WTC11 (cell line): ENCODE results near the gene HHAT. TPM values are rescaled to one million over a fixed set of nuclear protein-coding genes. Genes with fewer than 3 reads are reported as not detected.
"Not testable (repeated sequence)": the region's sequence is repeated elsewhere in the genome, so short reads cannot be mapped to it uniquely, and the experiment has no call there.

Experiments
- ATAC-seq: fragments of 200-7000 bp; cut with Tn5 transposase; 2 replicates; pipeline ENCODE4 v1.10.0; 2021; ENCODE audit warnings: mild to moderate bottlenecking, moderate library complexity
- CTCF ChIA-PET: fragments of 300-600 bp; sonication (Branson Sonifier 250); formaldehyde crosslinking; loops from one replicate; lab custom pipeline; 2021; ENCODE audit warnings: antibody characterized with exemption; lab: Charles Lee
- POLR2A ChIA-PET: fragments of 350-600 bp; sonication (Branson Sonifier 250); formaldehyde crosslinking; loops from one replicate; lab custom pipeline; 2021; ENCODE audit warnings: antibody characterized with exemption; lab: Charles Lee
- DNase-seq: peaks from one replicate; pipeline ENCODE4 v3.0.0; 2021; ENCODE audit warnings: low spot score
- H3K27ac Mint-ChIP-seq: 2 replicates; pipeline ENCODE4 v1.8.0; 2021; ENCODE audit warnings: mixed read lengths
- H3K27me3 Mint-ChIP-seq: 2 replicates; pipeline ENCODE4 v1.8.0; 2021; ENCODE audit warnings: low read depth, mild to moderate bottlenecking, moderate library complexity, mixed read lengths
- H3K36me3 Mint-ChIP-seq: 2 replicates; pipeline ENCODE4 v1.8.0; 2021; ENCODE audit warnings: mixed read lengths
- H3K4me1 Mint-ChIP-seq: 2 replicates; pipeline ENCODE4 v1.8.0; 2022; ENCODE audit warnings: mixed read lengths
- H3K4me3 Mint-ChIP-seq: 2 replicates; pipeline ENCODE4 v1.8.0; 2021; ENCODE audit warnings: mild to moderate bottlenecking, moderate library complexity, mixed read lengths
- H3K9me3 Mint-ChIP-seq: 2 replicates; pipeline ENCODE4 v1.8.0; 2021; ENCODE audit warnings: mixed read lengths
- CREB1 ChIP-seq: sonication (generic); formaldehyde crosslinking; IDR thresholded peaks from 2 replicates; pipeline ENCODE4 v1.8.0; 2023; ENCODE audit warnings: mild to moderate bottlenecking, missing genetic modification reagents
- GABPB1 ChIP-seq: sonication (generic); formaldehyde crosslinking; IDR thresholded peaks from 2 replicates; pipeline ENCODE4 v1.8.1; 2023; ENCODE audit warnings: mild to moderate bottlenecking, missing genetic modification reagents
- JAZF1 ChIP-seq: fragments of 250-450 bp; sonication (Bioruptor Pico); IDR thresholded peaks from 2 replicates; pipeline ENCODE4 v1.9.0; 2021; ENCODE audit warnings: moderate library complexity, mild to moderate bottlenecking, inconsistent platforms
- TEAD1 ChIP-seq: sonication (generic); formaldehyde crosslinking; IDR thresholded peaks from 2 replicates; pipeline ENCODE4 v1.8.0; 2022; ENCODE audit warnings: mild to moderate bottlenecking, missing genetic modification reagents
- TEAD4 ChIP-seq: sonication (generic); formaldehyde crosslinking; IDR thresholded peaks from 2 replicates; pipeline ENCODE4 v1.8.0; 2022; ENCODE audit warnings: mild to moderate bottlenecking, missing genetic modification reagents
- ZNF671 ChIP-seq: fragments of 250-450 bp; sonication (Bioruptor Pico); IDR thresholded peaks from 2 replicates; pipeline ENCODE4 v1.8.0; 2021; ENCODE audit warnings: mild to moderate bottlenecking
- total RNA-seq: library from RNA; stranded (reverse); gene quantifications from 3 replicates; pipeline ENCODE4 v1.2.3, GENCODE V29; 2021
- TF ChIP-seq, protein P1 (sequence below): sonication (generic); formaldehyde crosslinking; conservative IDR thresholded peaks from 2 replicates; pipeline ENCODE4 v1.8.1; 2022; ENCODE audit warnings: mild to moderate bottlenecking, missing genetic modification reagents
- TF ChIP-seq, protein P2 (sequence below): sonication (generic); formaldehyde crosslinking; IDR thresholded peaks from 2 replicates; pipeline ENCODE4 v1.8.0; 2023; ENCODE audit warnings: mild to moderate bottlenecking, missing genetic modification reagents
- TF ChIP-seq, protein P3 (sequence below): sonication (generic); formaldehyde crosslinking; conservative IDR thresholded peaks from 2 replicates; pipeline ENCODE4 v1.8.1; 2023; ENCODE audit warnings: mild to moderate bottlenecking, low read depth, missing genetic modification reagents, moderate library complexity
- TF ChIP-seq, protein P4 (sequence below): sonication (generic); formaldehyde crosslinking; IDR thresholded peaks from 2 replicates; pipeline ENCODE4 v1.8.0; 2023; ENCODE audit warnings: missing genetic modification reagents, mild to moderate bottlenecking, borderline replicate concordance
- TF ChIP-seq, protein P5 (sequence below): sonication (generic); formaldehyde crosslinking; IDR thresholded peaks from 2 replicates; pipeline ENCODE4 v1.8.1; 2023; ENCODE audit warnings: mild to moderate bottlenecking, missing genetic modification reagents
- TF ChIP-seq, protein P6 (sequence below): sonication (generic); formaldehyde crosslinking; IDR thresholded peaks from 2 replicates; pipeline ENCODE4 v1.8.1; 2022; ENCODE audit warnings: missing genetic modification reagents, borderline replicate concordance
- TF ChIP-seq, protein P7 (sequence below): fragments of 250-450 bp; sonication (Bioruptor Pico); IDR thresholded peaks from 2 replicates; pipeline ENCODE4 v1.9.0; 2021; ENCODE audit warnings: mild to moderate bottlenecking

Gene HHAT
- total RNA-seq, 1 experiment from 2014 or later = 0.39 TPM

DNA sequence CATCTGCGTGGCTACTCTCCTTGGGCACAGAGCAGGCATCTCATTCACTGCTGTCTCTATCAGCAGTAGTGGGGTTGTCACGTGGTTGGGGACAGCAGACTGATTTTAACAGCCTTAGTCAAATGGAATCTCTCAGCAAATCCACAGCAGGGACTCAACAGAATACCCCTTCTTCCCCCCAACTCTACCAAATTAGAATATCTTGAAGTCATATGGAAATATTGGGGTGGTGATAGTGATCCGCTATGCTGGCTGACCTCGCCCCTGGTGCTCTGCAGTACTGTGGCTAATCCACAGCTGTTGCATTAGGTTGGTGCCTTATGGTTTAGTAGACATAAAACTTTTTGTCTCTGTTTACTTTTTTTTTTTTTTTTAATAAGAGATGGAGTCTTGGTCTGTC, 23.9 kb downstream of the HHAT start:
- no peak overlapping the region for H3K4me3 Mint-ChIP-seq
- 0 out of 2 replicates have a peak, but pooled peaks cover 3% of the 10 kb centered on the region for H3K4me1 Mint-ChIP-seq
- POLR2A ChIA-PET = no interaction called here
- TF ChIP-seq ZNF671 = no peak
- ATAC-seq (no peak), DNase-seq (no peak)
- peaks cover 3% of the 10 kb centered on the region for H3K27me3 Mint-ChIP-seq
- no peaks in the 10 kb centered on the region for H3K36me3 Mint-ChIP-seq
- H3K9me3 Mint-ChIP-seq = 0 out of 2 replicates have a peak, but pooled peaks cover 3% of the 10 kb centered on the region
- no peak overlapping the region; the same call in 1 of the 2 replicates for H3K27ac Mint-ChIP-seq
- CTCF ChIA-PET = no interaction called here

DNA sequence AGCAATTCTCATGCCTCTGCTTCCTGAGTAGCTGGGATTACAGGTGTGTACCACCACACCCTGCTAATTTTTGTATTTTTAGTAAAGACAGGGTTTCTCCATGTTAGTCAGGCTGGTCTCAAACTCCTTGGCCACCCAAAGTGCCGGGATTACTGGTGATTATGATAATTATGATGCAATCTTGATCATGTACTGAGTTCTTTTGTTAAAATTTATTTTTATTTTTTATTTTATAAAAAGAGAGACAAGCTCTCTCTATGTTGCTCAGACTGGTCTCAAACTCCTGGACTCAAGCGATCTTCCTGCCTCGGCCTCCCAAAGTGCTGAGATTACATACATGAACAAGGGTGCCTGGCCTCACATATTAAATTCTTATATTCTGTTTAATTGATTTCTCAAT, 25.6 kb downstream of the HHAT start:
- H3K27me3 Mint-ChIP-seq, H3K9me3 Mint-ChIP-seq, ATAC-seq, H3K4me3 Mint-ChIP-seq, H3K27ac Mint-ChIP-seq, CTCF ChIA-PET, DNase-seq, H3K36me3 Mint-ChIP-seq: not testable (repeated sequence)
- POLR2A ChIA-PET = interaction anchor here (0.7 kb wide), 1 partner anchor 387 kb away, joined by 6 read pairs; no protein-coding TSS in a partner anchor
- H3K4me1 Mint-ChIP-seq = peaks cover 18% of the 10 kb centered on the region

DNA sequence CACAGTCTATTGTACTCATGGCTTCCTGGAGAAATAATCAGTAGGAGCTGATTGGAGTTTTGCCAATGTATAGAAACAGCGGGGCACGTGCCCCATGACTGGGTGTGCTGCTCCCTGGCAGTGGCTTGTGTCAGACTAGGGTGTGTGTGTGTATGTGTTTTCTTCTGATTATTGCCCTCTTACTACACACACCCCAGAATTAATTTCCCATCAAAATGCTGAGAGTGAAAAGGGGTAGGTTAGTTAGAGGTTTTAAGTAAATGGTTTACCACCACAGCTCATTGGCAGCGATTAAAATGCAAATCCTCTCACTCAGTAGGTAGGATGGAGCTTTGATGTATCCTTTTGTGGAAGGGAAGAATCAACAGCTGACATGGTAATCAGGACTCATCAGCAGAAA, 29.9 kb downstream of the HHAT start:
- Mint-ChIP-seq H3K4me3 (0 out of 2 replicates have a peak overlapping the region, but pooled peaks have one; percentile 6), H3K27ac (no peak overlapping the region), H3K4me1 (peaks cover 33% of the 10 kb centered on the region), H3K27me3 (peaks cover 12% of the 10 kb centered on the region), H3K9me3 (0 out of 2 replicates have a peak, but pooled peaks cover 3% of the 10 kb centered on the region), H3K36me3 (no peaks in the 10 kb centered on the region)
- ATAC-seq = peak; percentile 52
- TF ChIP-seq, protein P1, sequence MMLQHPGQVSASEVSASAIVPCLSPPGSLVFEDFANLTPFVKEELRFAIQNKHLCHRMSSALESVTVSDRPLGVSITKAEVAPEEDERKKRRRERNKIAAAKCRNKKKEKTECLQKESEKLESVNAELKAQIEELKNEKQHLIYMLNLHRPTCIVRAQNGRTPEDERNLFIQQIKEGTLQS (CRISPR knock-in tag) = no peak
- TF ChIP-seq GABPB1 (no peak), TEAD1 (0 out of 2 replicates have a peak, but pooled peaks have one; percentile 30)
- TF ChIP-seq, protein P2, sequence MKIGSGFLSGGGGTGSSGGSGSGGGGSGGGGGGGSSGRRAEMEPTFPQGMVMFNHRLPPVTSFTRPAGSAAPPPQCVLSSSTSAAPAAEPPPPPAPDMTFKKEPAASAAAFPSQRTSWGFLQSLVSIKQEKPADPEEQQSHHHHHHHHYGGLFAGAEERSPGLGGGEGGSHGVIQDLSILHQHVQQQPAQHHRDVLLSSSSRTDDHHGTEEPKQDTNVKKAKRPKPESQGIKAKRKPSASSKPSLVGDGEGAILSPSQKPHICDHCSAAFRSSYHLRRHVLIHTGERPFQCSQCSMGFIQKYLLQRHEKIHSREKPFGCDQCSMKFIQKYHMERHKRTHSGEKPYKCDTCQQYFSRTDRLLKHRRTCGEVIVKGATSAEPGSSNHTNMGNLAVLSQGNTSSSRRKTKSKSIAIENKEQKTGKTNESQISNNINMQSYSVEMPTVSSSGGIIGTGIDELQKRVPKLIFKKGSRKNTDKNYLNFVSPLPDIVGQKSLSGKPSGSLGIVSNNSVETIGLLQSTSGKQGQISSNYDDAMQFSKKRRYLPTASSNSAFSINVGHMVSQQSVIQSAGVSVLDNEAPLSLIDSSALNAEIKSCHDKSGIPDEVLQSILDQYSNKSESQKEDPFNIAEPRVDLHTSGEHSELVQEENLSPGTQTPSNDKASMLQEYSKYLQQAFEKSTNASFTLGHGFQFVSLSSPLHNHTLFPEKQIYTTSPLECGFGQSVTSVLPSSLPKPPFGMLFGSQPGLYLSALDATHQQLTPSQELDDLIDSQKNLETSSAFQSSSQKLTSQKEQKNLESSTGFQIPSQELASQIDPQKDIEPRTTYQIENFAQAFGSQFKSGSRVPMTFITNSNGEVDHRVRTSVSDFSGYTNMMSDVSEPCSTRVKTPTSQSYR = no peak
- TF ChIP-seq, protein P3, sequence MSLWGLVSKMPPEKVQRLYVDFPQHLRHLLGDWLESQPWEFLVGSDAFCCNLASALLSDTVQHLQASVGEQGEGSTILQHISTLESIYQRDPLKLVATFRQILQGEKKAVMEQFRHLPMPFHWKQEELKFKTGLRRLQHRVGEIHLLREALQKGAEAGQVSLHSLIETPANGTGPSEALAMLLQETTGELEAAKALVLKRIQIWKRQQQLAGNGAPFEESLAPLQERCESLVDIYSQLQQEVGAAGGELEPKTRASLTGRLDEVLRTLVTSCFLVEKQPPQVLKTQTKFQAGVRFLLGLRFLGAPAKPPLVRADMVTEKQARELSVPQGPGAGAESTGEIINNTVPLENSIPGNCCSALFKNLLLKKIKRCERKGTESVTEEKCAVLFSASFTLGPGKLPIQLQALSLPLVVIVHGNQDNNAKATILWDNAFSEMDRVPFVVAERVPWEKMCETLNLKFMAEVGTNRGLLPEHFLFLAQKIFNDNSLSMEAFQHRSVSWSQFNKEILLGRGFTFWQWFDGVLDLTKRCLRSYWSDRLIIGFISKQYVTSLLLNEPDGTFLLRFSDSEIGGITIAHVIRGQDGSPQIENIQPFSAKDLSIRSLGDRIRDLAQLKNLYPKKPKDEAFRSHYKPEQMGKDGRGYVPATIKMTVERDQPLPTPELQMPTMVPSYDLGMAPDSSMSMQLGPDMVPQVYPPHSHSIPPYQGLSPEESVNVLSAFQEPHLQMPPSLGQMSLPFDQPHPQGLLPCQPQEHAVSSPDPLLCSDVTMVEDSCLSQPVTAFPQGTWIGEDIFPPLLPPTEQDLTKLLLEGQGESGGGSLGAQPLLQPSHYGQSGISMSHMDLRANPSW (CRISPR knock-in tag) = no peak
- ChIA-PET CTCF (interaction anchor here (0.6 to 3.7 kb wide), 7 partner anchors 9 to 776 kb away, joined by 3 to 31 read pairs (median 4); partner anchors contain the start of genes HHAT and KCNH1), POLR2A (interaction anchor here (1.0 to 1.5 kb wide), 2 partner anchors 16 to 144 kb away, joined by 3 to 6 read pairs; no protein-coding TSS in a partner anchor)
- no peak for DNase-seq

DNA sequence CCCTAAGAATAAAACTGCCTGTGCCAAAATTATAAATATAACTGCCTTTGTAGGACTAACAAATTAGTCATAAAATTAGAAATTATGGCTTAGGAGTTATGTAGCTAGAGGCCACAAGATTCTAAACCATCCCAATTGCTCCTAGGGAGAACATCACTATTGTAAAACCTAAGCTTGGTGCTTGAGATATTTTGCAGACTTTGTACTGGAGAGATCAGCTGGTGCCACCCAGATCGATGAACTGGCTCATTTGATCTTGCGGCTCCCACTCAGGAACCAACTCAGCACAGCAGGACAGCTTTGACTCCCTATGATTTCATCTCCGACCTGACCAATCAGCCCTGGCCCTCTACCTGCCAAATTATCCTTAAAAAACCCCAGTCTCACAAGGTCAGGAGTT, 30.6 kb downstream of the HHAT start:
- TF ChIP-seq, protein P4, sequence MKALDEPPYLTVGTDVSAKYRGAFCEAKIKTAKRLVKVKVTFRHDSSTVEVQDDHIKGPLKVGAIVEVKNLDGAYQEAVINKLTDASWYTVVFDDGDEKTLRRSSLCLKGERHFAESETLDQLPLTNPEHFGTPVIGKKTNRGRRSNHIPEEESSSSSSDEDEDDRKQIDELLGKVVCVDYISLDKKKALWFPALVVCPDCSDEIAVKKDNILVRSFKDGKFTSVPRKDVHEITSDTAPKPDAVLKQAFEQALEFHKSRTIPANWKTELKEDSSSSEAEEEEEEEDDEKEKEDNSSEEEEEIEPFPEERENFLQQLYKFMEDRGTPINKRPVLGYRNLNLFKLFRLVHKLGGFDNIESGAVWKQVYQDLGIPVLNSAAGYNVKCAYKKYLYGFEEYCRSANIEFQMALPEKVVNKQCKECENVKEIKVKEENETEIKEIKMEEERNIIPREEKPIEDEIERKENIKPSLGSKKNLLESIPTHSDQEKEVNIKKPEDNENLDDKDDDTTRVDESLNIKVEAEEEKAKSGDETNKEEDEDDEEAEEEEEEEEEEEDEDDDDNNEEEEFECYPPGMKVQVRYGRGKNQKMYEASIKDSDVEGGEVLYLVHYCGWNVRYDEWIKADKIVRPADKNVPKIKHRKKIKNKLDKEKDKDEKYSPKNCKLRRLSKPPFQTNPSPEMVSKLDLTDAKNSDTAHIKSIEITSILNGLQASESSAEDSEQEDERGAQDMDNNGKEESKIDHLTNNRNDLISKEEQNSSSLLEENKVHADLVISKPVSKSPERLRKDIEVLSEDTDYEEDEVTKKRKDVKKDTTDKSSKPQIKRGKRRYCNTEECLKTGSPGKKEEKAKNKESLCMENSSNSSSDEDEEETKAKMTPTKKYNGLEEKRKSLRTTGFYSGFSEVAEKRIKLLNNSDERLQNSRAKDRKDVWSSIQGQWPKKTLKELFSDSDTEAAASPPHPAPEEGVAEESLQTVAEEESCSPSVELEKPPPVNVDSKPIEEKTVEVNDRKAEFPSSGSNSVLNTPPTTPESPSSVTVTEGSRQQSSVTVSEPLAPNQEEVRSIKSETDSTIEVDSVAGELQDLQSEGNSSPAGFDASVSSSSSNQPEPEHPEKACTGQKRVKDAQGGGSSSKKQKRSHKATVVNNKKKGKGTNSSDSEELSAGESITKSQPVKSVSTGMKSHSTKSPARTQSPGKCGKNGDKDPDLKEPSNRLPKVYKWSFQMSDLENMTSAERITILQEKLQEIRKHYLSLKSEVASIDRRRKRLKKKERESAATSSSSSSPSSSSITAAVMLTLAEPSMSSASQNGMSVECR (CRISPR knock-in tag) = no peak
- TF ChIP-seq, protein P5, sequence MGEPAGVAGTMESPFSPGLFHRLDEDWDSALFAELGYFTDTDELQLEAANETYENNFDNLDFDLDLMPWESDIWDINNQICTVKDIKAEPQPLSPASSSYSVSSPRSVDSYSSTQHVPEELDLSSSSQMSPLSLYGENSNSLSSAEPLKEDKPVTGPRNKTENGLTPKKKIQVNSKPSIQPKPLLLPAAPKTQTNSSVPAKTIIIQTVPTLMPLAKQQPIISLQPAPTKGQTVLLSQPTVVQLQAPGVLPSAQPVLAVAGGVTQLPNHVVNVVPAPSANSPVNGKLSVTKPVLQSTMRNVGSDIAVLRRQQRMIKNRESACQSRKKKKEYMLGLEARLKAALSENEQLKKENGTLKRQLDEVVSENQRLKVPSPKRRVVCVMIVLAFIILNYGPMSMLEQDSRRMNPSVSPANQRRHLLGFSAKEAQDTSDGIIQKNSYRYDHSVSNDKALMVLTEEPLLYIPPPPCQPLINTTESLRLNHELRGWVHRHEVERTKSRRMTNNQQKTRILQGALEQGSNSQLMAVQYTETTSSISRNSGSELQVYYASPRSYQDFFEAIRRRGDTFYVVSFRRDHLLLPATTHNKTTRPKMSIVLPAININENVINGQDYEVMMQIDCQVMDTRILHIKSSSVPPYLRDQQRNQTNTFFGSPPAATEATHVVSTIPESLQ (CRISPR knock-in tag) = no peak
- no peak for TF ChIP-seq CREB1 (CRISPR knock-in tag)
- TF ChIP-seq TEAD4 (CRISPR knock-in tag) = no peak
- TF ChIP-seq, protein P6, sequence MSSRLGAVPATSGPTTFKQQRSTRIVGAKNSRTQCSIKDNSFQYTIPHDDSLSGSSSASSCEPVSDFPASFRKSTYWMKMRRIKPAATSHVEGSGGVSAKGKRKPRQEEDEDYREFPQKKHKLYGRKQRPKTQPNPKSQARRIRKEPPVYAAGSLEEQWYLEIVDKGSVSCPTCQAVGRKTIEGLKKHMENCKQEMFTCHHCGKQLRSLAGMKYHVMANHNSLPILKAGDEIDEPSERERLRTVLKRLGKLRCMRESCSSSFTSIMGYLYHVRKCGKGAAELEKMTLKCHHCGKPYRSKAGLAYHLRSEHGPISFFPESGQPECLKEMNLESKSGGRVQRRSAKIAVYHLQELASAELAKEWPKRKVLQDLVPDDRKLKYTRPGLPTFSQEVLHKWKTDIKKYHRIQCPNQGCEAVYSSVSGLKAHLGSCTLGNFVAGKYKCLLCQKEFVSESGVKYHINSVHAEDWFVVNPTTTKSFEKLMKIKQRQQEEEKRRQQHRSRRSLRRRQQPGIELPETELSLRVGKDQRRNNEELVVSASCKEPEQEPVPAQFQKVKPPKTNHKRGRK (CRISPR knock-in tag) = no peak
- TF ChIP-seq, protein P7, sequence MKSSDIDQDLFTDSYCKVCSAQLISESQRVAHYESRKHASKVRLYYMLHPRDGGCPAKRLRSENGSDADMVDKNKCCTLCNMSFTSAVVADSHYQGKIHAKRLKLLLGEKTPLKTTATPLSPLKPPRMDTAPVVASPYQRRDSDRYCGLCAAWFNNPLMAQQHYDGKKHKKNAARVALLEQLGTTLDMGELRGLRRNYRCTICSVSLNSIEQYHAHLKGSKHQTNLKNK (CRISPR knock-in tag) = no peak
- TF ChIP-seq JAZF1 = no peak
- TF ChIP-seq, all 79 proteins: peak for 0
- Mint-ChIP-seq H3K36me3 (no peaks in the 10 kb centered on the region), H3K9me3 (0 out of 2 replicates have a peak, but pooled peaks cover 3% of the 10 kb centered on the region), H3K27ac (no peak overlapping the region), H3K4me1 (peaks cover 35% of the 10 kb centered on the region), H3K27me3 (peaks cover 12% of the 10 kb centered on the region), H3K4me3 (no peak overlapping the region)
- DNase-seq (no peak), ATAC-seq (no peak)
- CTCF ChIA-PET = interaction anchor here (1.0 to 3.7 kb wide), 6 partner anchors 8 to 775 kb away, joined by 3 to 31 read pairs (median 4); partner anchors contain the start of genes HHAT and KCNH1
- POLR2A ChIA-PET = interaction anchor here (1.5 kb wide), 1 partner anchor 15 kb away, joined by 6 read pairs; no protein-coding TSS in a partner anchor
